ENCODE data around the gene NES.

NES gene

GRCh38 chr1:156664767-156665411 lies 12.3 kb downstream of the NES start:
- Histone ChIP-seq H3K36me3 (ENCODE audit: control insufficient read depth, insufficient read depth, low read length) (no peaks in the 10 kb centered on the region), H2AFZ (no peak overlapping the region), H3K4me3 (ENCODE audit: low read depth, low read length) (no peak overlapping the region), H3K4me2 (ENCODE audit: low read length) (no peak overlapping the region), H3K4me1 (no peaks in the 10 kb centered on the region), H3K79me2 (no peaks in the 10 kb centered on the region), H3K27me3 (ENCODE audit: control insufficient read depth, insufficient read depth, low read length) (no peaks in the 10 kb centered on the region), H3K27ac (peak overlapping the region; percentile 61), H3K9ac (no peak overlapping the region), H3K9me3 (ENCODE audit: control insufficient read depth, low read length) (no peaks in the 10 kb centered on the region)
- TF ChIP-seq CTCF (IDR thresholded peaks at IDR 0.05), result no peak

GRCh38 chr1:156664046-156664766 lies 13.0 kb downstream of the NES start:
- TF ChIP-seq CTCF (IDR thresholded peaks at IDR 0.05), result no peak
- Histone ChIP-seq H3K4me3 (ENCODE audit: low read depth, low read length) (no peak overlapping the region), H2AFZ (no peak overlapping the region)

GRCh38 chr1:156663178-156663577 lies 14.0 kb downstream of the NES start:
- H3K27me3 ChIP-seq (ENCODE audit: control insufficient read depth, insufficient read depth, low read length), result no peaks in the 10 kb centered on the region
- no peaks in the 10 kb centered on the region for H3K4me1 ChIP-seq
- H3K9ac ChIP-seq, result no peak overlapping the region
- no peaks in the 10 kb centered on the region for H3K36me3 ChIP-seq (ENCODE audit: control insufficient read depth, insufficient read depth, low read length)
- H3K4me3 ChIP-seq (ENCODE audit: low read depth, low read length), result no peak overlapping the region
- peak overlapping the region; percentile 29 for H3K27ac ChIP-seq
- no peak overlapping the region for H3K4me2 ChIP-seq (ENCODE audit: low read length)
- H3K9me3 ChIP-seq (ENCODE audit: control insufficient read depth, low read length), result no peaks in the 10 kb centered on the region
- no peaks in the 10 kb centered on the region for H3K79me2 ChIP-seq
- TF ChIP-seq CTCF (IDR thresholded peaks at IDR 0.05), result no peak
- H2AFZ ChIP-seq, result no peak overlapping the region

More at GRCh38 chr1:156664046-156664766, 13.0 kb downstream of the NES start:
- no peak overlapping the region for H3K9ac ChIP-seq
- H3K27me3 ChIP-seq (ENCODE audit: control insufficient read depth, insufficient read depth, low read length), result no peaks in the 10 kb centered on the region
- peak overlapping the region; percentile 61 for H3K27ac ChIP-seq
- H3K4me2 ChIP-seq (ENCODE audit: low read length), result no peak overlapping the region
- H3K36me3 ChIP-seq (ENCODE audit: control insufficient read depth, insufficient read depth, low read length), result no peaks in the 10 kb centered on the region
- H3K9me3 ChIP-seq (ENCODE audit: control insufficient read depth, low read length), result no peaks in the 10 kb centered on the region
- no peaks in the 10 kb centered on the region for H3K79me2 ChIP-seq
- no peaks in the 10 kb centered on the region for H3K4me1 ChIP-seq

- Histone ChIP-seq H3K27ac (peak overlapping the region; percentile 29), H3K4me2 (ENCODE audit: low read length) (no peak overlapping the region), H3K9ac (no peak overlapping the region), H3K9me3 (ENCODE audit: control insufficient read depth, low read length) (no peaks in the 10 kb centered on the region), H2AFZ (no peak overlapping the region), H3K4me3 (ENCODE audit: low read depth, low read length) (no peak overlapping the region), H3K79me2 (no peaks in the 10 kb centered on the region), H3K4me1 (no peaks in the 10 kb centered on the region), H3K27me3 (ENCODE audit: control insufficient read depth, insufficient read depth, low read length) (no peaks in the 10 kb centered on the region), H3K36me3 (ENCODE audit: control insufficient read depth, insufficient read depth, low read length) (no peaks in the 10 kb centered on the region)
- TF ChIP-seq CTCF (IDR thresholded peaks at IDR 0.05), result no peak
Measured at GRCh38 chr1:156662800-156663055, 14.5 kb downstream of the NES start.

All from parathyroid adenoma (tissue), 2 donors.